NCI-H1417 (cell line): Measurements from ENCODE around the gene KLHDC1.
"Not testable (repeated sequence)": the region's sequence is repeated elsewhere in the genome, so short reads cannot be mapped to it uniquely, and the experiment has no call there.

Experiments
- DNase-seq, 3 experiments: peaks; one replicate each; lab custom pipeline; 2025; lab: John Stamatoyannopoulos, UW

Gene KLHDC1

DNA sequence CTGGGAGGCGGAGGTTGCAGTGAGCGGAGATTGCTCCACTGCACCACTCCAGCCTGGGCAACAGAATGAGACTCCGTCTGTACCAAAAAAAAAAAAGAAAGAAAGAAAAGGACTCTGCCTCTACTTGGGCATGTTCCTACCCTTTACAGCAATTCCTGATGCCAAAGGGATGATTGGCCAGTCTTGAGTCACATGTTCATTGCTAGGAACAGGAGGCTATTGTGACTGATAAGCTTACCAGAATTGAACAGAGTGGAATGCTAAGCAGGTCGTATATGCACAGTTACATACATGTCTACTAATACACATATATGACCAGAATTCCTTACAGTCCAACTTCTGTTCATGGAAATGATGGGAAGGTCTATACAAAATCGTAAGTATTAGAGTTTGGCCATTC is 34.3 kb downstream of the KLHDC1 start:
- no peak for DNase-seq

DNA sequence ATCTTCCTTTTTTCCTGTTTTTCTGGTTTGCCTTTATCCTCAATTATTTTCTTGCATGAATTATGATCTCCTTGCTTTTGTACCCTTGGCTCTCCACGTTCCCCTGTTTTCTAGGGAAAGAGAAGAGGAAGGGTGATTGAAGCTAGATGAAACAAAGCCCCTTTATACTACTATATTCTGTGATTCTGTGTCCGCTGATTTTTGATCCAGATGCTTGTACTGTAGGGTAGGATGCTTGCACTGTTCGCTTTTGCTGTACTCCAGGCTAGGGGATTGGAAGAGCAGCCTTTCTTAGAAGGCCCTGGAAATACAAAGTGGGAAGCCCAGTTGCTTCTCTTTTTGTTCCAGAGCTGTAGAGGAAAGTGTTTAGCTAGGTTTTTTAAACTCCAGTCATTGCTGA is 40.0 kb downstream of the KLHDC1 start:
- DNase-seq = no peak

DNA sequence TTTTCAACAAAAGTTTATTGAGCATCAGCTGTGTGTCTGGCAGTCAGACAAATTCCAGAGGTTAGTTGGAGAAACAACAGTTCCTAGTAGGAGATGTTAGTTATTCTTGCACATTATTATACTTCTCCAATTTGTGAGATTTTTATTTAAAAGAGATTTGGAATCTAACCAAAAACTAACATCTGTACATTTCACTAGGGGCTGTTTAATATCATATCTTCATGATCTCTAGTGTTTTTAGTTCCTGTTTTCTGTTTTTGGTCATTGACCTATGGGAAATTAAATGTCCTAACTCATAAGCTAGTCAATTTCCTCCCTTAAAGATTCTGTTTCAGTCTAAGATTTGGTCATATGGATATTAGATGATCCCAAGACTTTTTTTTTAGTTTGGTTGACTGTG is 40.9 kb downstream of the KLHDC1 start:
- no peak for DNase-seq

DNA sequence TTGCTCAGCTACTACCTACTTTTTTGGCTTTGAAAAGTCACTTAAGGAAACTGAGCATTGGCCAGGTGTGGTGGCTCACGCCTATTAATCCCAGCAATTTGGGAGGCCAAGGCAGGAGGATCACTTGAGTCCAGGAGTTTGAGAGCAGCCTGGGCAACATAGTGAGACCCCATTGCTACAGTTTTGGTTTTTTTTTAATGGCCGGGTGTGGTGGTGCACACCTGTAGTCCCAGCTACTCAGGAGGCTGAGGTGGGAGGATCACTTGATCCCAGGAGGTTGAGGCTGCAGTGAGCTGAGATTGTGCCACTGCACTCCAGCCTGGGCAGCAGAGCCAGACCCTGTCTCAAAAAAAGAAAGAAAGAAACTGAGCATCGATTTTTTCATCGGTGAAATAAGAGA is 42.7 kb downstream of the KLHDC1 start:
- not testable (repeated sequence) for DNase-seq

DNA sequence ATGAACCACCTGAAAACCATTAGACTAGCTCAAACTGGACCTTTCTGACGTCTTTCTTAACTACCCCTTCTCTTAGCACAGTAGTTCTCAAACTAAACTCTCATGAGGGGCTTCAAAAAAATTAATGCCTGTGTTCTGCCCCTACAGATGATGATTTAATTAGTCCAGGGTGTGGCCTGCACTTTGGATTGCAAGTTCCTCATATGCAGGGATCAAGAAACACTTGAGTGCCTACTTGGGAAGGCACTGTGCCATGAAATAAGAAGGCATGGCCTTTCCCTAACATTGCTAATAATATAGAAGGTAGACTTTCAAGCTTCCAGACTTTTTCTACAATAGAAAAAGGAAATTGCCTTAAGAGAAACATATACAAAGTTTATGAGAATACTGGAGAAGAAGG is 52.3 kb downstream of the KLHDC1 start:
- DNase-seq = peak in 1 of 3 experiments; percentile 8

DNA sequence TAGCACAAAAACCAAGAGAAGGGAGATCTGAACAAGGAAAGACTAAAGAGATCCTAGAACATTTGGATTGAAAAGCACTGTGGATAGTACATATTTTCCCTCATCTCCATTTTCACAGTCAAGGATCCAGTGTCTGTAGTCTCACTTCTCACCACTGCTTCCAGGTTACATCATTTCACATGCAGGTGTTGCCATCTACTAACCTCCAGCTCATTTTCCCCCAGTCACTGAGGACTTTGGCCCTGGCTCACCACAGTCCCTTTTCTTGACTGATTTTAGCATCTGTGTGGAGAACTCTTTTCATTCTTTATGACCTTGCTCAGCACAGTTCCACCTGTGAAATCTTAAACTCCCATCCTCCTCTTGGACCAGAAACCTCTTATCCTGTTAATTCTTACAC is 53.6 kb downstream of the KLHDC1 start:
- not testable (repeated sequence) for DNase-seq

DNA sequence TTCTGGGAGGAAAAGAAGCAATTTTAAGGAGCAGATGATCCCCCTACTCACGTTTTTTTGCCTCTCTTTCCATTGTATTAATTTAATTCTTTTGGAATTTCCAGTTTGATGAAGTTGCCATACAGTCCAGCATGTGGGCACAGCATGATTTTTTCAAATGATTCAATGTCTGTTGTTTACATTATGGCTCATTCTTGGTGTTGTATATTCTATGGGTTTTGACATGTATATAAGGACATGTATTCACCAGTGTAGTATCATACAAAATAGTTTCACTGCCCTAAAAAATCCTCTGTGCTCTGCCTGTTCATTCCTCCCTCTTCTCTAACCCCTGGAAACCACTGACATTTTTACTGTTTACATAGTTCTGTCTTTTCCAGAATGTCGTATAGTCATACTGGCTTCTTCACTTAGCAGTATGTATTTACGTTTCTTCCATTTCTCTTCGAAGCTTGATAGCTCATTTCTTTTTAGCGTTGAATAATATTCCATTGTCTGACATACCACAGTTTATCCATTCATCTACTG is 61.7 kb downstream of the KLHDC1 start:
- DNase-seq = no peak

DNA sequence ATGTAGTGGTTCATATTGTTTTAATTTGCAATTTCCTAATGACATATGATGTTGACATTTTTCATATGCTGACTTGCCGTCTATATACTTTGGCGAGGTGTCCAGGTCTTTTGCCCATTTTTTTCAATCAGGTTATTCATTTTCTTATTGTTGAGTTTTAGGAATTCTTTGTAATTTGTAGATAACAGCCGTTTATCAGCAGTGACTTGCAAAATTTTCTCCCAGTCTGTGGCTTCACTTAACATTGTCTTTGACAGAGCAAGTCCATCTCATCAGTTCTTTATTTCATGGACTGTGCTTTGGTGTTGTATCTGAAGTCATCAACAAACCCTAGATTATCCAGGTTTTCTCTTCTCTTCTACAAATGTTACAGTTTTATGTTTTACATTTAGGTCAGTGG is 62.5 kb downstream of the KLHDC1 start:
- DNase-seq = no peak

DNA sequence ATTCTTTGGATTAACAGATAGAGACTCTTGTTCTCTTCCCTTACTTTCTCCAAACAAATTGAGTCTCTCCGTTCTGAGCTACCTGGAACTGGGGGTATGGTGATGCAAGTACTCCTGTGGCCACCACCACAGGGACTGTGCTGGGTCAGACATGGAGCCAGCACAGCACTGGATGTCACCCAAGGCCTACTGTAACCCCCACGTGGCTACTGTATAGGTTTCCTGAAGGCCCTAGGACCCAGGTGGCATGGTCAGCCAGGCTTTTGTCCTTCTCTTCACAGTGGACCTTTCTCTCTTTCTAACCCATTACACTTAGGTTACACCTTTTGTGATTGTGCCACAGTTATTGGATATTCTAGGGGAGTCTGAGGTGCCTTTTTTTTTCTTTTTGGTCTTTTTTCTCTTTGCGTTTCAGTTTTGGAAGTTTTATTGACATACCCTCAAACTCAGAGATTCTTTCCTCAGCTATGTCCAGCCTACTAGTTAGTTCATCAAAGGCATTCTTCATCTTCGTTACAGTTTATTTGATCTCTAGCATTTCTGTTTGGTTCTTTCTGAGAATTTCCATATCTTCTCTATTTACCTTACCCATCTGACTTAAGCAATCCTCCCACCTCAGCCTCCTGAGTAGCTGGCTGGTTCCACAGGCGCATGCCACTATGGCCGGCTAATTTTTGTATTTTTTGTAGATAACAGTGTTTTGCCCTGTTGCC is 69.1 kb downstream of the KLHDC1 start:
- no peak for DNase-seq

DNA sequence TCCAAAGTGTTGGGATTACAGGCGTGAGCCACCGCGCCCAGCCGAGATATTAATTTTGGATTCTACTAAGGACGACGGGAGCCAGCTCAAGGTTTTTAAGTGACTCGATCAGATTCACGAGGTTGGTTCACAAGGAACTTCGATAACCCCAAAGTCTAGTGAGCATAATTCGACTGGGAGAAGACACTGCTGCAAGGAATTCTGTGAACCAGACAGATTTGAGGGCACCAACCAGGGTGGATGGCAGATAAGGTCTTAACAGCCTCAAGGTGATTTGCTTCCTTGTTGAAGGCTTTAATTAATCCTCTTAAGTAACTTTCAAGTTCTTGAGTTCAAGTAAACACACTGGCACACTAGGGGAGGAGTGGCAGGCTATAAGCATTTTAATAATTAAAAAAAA is 73.9 kb downstream of the KLHDC1 start:
- DNase-seq = peak in 2 of 3 experiments; percentile 38 to 58

DNA sequence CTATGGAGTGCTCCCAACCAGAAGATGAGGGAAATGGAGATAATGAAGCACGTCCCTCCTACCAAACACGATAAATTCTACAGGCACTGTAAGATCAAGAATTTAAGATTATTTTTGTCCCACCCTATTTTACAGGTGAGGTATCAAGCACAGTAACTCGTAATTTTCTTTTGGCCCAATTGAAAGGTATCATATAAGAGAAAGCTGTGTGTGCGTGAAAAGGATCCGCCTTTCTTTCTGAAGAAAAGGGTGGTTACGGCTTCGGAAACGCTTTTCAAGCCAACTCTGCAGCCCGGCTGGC is 74.3 kb downstream of the KLHDC1 start:
- no peak for DNase-seq

DNA sequence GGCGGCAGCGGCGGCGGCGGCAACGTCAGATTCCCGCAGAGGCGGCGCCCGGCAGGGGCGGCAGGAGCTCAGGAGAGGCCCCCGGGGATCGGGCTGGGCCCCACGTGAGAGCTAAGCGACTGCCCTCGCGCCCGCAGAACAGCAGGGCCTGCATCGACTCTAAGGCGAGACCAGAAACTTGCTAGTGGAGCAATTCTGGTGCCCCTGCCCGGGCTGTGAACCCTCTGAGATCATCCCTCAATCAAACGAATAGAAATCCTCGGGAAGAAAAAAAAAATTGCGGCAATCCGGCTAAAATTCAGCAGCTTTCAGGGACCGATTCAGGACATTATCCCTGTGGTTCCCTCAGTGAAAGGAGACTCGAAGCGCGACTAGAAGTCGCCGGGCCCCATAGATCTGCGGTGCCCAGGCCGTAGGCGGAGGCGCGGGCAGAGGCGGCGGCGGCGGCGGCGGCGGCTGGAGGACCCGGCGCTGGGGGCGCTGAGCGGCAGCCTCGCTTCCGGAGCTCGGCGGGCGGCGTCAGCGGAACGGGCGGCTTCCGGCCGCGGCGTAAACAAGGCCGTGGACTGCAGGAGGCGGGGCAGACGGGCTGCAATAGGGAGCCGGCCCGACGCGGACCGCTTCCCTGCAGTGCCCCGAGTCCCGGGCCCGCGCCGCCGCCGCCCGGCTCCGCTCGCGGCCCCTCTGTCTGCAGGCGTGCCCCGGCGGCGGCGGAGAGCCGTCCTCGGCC is 74.8 kb downstream of the KLHDC1 start, which contains the start of gene KLHDC2:
KLHDC2 (plus strand) TSS at position 583 of the 730 bp plus-strand sequence. CDS start 316 bp downstream, outside the sequence.
- DNase-seq = peak; percentile 89 to 94 (median 94)

DNA sequence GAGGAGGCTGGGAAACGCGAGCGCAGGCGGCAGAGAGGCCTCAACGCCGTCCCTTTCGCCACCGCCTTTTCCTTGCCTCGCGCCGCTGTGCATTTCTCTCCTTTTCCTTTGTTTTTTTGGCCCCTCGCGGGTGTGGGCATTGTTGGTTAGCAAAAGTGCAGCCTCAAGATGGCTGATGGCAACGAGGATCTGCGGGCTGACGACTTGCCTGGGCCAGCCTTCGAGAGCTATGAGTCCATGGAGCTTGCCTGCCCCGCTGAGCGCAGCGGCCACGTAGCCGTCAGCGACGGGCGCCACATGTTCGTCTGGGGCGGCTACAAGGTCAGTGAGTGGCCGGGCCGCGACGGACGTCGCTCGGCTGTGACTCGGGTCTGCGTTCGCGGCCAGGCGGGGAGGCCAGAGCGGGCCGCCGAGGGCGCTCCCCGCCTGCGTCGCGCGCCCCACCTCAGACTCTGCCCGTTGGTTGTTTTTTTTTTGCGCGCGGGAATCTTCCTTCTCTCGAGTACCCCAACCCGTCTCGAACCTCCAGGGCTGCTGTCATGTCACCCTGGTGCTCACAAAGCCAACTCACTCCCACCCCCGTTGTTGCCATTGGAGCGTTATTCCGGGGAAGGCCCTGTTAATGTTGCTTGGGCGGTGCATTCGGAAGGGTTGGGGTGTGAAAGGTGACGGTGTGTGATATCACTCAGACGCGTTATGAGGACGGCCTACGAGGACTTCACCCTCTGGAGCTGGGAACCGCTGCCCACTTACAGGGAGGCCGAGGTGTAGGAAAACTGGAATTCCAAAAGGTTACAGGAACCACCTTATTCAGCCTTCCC is 75.6 kb downstream of the KLHDC1 start:
- DNase-seq = peak; percentile 50 to 89 (median 85)

DNA sequence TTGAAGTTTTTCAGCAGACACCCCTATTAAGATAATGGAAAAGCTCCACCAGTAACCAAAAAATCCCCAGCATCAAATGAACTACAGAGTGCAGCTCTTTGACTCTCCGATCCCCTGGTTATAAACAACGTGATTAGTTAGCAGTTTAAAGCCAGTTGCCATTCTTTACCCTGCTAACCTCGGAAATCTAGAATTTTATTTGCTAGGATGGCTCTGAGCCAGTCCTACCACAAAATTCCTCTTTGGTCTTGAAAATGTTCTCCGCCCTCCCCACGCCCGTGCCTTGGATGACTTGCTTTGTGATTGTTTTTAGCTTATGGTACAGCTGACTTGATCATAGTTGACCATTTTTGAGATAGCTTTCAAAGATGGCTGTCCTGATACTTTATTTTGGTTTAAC is 76.3 kb downstream of the KLHDC1 start:
- no peak for DNase-seq

DNA sequence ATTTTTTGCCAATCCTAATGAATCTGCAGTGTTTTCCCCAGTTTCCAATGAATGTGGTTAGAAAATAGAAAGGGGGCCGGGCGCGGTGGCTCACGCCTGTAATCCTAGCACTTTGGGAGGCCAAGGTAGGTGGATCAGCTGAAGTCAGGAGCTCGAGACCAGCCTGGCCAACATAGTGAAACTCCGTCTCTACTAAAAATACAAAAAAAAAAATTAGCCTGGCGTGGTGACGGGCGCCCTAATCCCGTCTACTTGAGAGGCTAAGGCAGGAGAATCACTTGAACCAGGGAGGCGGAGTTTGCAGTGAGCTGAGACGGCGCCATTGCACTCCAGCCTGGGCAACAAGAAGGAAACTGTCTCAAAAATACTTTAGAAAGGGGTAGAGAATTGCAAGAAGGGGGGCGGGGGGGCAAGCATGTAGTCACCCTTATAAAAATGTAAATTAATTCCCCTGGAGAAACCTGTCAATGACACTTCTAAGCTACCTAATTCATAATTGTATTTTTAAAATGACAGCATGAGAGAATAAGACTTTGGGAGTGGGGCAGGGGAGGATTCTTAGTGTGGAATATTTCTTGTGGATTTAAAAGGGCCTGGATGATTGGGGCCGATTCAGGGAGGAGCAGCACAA is 76.8 kb downstream of the KLHDC1 start:
- DNase-seq = peak in 2 of 3 experiments; percentile 25 to 54

DNA sequence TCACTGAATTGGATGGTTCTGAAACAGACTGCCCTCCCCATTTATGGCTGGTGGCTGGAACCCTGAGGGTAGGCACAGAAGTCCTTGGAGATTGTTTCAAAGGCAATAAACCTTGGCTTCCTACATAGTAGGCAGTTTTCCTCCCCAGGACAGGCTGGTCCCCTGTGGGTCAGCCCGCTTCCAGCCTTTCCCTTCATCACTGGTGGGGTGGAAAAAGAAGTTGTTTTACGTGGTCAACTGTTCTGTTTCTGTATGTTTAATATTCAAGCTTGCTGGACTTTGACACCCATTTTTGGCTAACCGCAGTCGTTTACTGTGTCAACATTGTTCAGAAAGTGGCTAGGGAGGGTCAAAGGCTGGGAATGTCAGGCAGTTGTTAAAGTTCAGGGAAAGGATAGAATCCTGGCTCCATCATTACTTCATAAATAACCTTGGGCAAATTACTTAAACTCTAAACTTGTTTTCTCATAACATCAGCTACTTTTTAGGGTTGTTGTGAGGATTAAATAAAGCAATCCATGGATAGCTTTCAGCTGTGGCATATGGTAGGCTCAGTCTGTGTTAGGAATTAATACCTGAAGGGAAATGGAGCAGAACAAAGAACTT is 77.4 kb downstream of the KLHDC1 start:
- no peak for DNase-seq

DNA sequence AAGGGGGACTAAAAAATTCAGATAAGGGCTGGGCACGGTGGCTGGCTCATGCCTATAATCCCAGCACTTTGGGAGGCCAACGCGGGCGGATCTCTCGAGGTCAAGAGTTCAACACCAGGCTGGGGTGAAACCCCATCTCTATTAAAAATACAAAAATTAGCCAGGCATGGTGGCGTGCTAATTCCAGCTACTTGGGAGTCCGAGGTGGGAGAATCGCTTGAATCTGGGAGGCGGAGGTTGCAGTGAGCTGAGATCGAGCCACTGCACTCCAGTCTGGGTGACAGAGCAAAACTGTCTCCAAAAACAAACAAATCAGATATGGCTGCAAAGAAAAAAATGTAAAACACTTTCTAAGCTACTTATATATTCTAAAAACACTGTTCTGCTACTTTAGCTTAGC is 78.8 kb downstream of the KLHDC1 start:
- not testable (repeated sequence) for DNase-seq

DNA sequence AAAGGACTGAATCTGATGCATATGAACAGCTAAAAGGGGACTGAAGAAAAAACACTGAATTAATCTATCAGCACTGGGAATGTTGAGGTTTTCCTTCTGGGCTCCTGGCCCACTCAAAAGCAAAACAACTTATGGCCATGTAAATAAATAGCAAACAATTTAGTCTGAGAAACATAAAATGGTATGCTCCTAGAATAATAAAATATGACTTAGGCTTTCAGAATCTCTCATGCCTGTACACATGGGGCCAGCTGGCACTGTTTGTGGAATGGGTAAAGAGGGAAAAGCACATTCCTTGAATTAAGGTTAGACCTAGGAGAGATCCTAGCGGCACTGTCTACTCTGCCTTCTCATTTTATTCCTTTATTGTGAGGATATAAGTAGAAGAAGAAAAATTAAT is 81.2 kb downstream of the KLHDC1 start:
- DNase-seq = no peak

DNA sequence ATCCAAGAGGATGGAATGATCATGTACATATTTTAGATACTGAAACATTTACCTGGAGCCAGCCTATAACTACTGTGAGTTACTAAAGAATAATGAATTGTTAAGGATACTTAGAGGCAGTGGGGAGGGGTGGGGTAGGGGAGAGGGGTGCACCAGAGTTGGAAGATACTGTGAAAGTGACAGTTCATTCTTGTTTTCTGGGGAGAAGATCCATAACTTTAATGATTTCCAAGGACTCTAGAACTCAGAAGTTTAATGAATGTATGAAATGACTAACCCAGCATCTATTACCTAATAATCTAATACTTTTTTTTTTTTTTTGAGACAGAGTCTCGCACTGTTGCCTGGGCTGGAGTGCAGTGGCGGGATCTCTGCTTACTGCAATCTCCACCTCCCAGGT is 85.5 kb downstream of the KLHDC1 start:
- DNase-seq = no peak

DNA sequence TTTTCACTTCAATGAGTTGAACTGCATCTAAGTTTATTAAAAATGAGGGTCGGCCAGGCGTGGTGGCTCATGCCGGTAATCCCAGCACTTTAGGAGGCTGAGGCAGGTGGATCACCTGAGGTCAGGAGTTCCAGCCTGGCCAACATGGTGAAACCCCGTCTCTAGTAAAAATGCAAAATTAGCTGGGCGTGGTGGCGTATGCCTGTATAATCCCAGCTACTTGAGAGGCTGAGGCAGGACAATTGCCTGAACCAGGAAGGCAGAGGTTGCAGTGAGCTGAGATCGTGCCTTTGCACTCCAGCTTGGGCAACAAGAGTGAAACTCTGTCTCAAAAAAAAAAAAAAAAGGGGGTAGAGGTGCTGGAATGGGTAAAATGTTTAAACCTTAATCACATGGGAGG is 88.1 kb downstream of the KLHDC1 start:
- DNase-seq = not testable (repeated sequence)

DNA sequence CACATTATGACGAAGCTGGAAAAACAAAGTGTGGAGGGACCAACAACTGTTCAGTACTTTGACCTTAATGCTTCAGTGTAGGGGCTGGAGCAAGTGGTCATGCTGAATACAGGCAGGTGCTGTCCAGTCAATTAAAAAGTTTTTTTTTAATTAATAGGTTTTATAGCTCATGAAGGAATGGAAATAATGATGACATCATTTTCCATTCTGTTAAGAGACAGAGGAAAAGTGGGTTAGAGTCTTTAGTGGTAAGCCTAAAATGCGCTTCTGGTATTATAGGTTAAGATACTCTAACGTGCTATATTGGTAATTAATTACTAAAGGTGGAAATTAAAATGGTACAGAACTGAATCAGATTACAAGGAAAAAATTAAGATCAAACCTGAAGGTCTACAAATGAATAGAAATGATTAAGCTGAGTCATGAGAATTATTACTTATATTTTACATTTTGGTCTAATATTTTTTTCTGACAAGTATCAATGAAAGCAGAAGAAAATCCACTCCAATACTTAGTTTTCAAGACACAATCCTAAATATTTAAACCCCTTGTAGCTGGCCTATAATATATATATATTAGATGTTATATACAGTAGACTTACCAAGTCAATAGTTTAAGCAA is 90.6 kb downstream of the KLHDC1 start:
- DNase-seq = no peak
